RWPE2 (cell line): Measurements from ENCODE around the gene LILRB1.

Source experiments
- ATAC-seq: fragments of 200-7000 bp; cut with Tn5 transposase; 3 replicates; pipeline ENCODE4 v1.9.1; 2021; ENCODE audit warnings: low read depth
- DNase-seq: peaks from one replicate; pipeline ENCODE4 v3.0.0-alpha.2; 2020; ENCODE audit warnings: low spot score
- H3K27ac ChIP-seq: fragments of 450-650 bp; 2 replicates; pipeline ENCODE4 v1.5.1; 2017; ENCODE audit warnings: mild to moderate bottlenecking; ENCODE audit not compliant: poor library complexity, severe bottlenecking
- H3K27me3 ChIP-seq: fragments of 250-450 bp; sonication (Bioruptor Pico); 2 replicates; pipeline ENCODE4 v1.5.1; 2021; ENCODE audit warnings: mild to moderate bottlenecking, moderate library complexity; ENCODE audit not compliant: insufficient read depth, poor library complexity, severe bottlenecking
- H3K36me3 ChIP-seq: fragments of 250-450 bp; sonication (Bioruptor Pico); 2 replicates; pipeline ENCODE4 v1.5.1; 2020; ENCODE audit warnings: low read depth, mild to moderate bottlenecking, moderate library complexity
- H3K4me1 ChIP-seq: fragments of 250-450 bp; sonication (Bioruptor Pico); 2 replicates; pipeline ENCODE4 v1.5.1; 2021; ENCODE audit warnings: mild to moderate bottlenecking, moderate library complexity; ENCODE audit not compliant: insufficient read depth, poor library complexity, severe bottlenecking
- H3K4me3 ChIP-seq: fragments of 250-450 bp; sonication (Bioruptor Pico); 2 replicates; pipeline ENCODE4 v1.5.1; 2021; ENCODE audit warnings: mild to moderate bottlenecking, moderate library complexity; ENCODE audit not compliant: severe bottlenecking
- H3K9me3 ChIP-seq: fragments of 250-450 bp; sonication (Bioruptor Pico); 2 replicates; pipeline ENCODE4 v1.5.1; 2021; ENCODE audit warnings: mild to moderate bottlenecking, moderate library complexity; ENCODE audit not compliant: severe bottlenecking
- TF ChIP-seq, protein P1 (sequence below): fragments of 450-650 bp; IDR thresholded peaks from one replicate; pipeline ENCODE4 v1.5.1; 2017; ENCODE audit warnings: mild to moderate bottlenecking, moderate library complexity; ENCODE audit not compliant: poor library complexity, severe bottlenecking

The LILRB1 gene

GRCh38 chr19:54600212-54600611 lies 30.1 kb upstream of the LILRB1 start:
- Histone ChIP-seq H3K4me3 (no peak overlapping the region), H3K9me3 (no peaks in the 10 kb centered on the region), H3K27me3 (peaks cover 16% of the 10 kb centered on the region), H3K27ac (no peak overlapping the region), H3K4me1 (no peaks in the 10 kb centered on the region), H3K36me3 (no peaks in the 10 kb centered on the region)
- no peak for DNase-seq
- ATAC-seq = no peak
- TF ChIP-seq, protein P1, sequence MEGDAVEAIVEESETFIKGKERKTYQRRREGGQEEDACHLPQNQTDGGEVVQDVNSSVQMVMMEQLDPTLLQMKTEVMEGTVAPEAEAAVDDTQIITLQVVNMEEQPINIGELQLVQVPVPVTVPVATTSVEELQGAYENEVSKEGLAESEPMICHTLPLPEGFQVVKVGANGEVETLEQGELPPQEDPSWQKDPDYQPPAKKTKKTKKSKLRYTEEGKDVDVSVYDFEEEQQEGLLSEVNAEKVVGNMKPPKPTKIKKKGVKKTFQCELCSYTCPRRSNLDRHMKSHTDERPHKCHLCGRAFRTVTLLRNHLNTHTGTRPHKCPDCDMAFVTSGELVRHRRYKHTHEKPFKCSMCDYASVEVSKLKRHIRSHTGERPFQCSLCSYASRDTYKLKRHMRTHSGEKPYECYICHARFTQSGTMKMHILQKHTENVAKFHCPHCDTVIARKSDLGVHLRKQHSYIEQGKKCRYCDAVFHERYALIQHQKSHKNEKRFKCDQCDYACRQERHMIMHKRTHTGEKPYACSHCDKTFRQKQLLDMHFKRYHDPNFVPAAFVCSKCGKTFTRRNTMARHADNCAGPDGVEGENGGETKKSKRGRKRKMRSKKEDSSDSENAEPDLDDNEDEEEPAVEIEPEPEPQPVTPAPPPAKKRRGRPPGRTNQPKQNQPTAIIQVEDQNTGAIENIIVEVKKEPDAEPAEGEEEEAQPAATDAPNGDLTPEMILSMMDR = no peak

GRCh38 chr19:54606230-54606629 lies 24.1 kb upstream of the LILRB1 start:
- no peak for ATAC-seq
- Histone ChIP-seq H3K36me3 (no peaks in the 10 kb centered on the region), H3K9me3 (no peaks in the 10 kb centered on the region), H3K27ac (no peak overlapping the region), H3K27me3 (peaks cover 8% of the 10 kb centered on the region), H3K4me3 (no peak overlapping the region), H3K4me1 (no peaks in the 10 kb centered on the region)
- no peak for DNase-seq
- TF ChIP-seq, protein P1 = no peak

DNA sequence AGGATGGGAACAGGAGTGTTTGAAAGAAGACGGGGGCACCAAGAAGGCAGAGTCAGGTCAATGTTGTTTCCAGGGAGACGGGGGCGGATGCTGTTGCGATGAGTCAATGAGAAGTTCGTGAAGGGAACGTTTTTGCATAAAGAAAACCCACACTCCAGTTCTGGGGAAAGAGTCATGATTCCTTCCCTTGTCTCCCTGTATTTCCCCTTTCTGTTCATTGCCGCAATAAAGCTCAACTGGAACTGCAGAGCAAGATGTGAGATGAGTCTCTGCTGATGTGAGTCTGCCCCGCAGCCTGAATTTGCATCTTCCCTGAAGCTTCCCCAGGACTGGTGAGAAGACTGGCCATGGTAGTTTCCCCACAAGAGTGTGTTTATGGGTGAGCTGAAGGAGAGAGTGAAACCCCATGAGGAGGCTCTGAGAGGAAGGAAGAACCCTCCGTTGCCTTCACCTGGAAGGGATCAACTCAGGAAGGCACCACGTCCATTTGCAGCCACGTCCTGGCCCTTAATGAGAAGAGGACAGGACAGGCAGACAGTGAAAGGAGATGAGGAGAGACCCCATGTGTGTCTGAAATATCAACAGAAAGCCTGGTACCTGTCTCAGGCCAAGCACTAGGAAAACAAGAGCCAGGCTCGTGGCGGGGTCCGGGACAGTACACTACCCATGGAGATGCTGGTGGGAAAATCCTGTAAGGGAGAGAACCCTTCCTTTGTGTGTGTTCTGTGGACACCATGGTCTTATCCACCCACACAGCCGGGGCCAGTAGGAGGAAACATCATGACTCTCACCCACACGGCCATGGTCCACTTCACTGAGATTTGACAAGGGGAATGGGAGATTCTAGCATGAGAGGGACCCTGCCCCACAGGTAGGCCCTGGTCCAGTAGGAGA lies 23.1 kb upstream of the LILRB1 start:
- H3K4me3 ChIP-seq = no peak overlapping the region
- no peaks in the 10 kb centered on the region for H3K36me3 ChIP-seq
- DNase-seq (no peak), ATAC-seq (no peak; the same call in 2 of the 3 replicates)
- no peaks in the 10 kb centered on the region for H3K9me3 ChIP-seq
- no peak overlapping the region for H3K27ac ChIP-seq
- no peaks in the 10 kb centered on the region for H3K4me1 ChIP-seq
- TF ChIP-seq, protein P1 = no peak
- peaks cover 8% of the 10 kb centered on the region for H3K27me3 ChIP-seq

DNA sequence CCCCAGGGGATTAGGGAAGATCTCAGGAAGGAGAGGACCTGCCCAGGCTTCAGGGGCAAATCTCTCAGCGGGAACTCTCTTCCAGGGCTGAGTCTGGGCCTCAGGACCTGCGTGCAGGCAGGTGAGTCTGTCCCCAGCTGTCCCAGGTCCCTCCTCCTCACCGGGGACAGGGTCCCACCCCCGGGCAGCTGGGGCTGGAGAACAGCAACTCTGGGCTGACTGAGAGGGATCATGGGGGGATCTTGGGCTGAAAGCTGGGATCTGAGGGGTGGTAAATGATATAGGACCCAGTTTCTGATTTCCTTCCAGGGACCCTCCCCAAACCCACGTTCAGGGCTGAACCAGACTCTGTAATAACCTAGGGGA lies 22.5 kb upstream of the LILRB1 start:
- H3K4me1 ChIP-seq = no peaks in the 10 kb centered on the region
- TF ChIP-seq, protein P1 = no peak

GRCh38 chr19:54608205-54608604 lies 22.1 kb upstream of the LILRB1 start:
- Histone ChIP-seq H3K4me1 (no peaks in the 10 kb centered on the region), H3K27ac (no peak overlapping the region), H3K36me3 (no peaks in the 10 kb centered on the region), H3K4me3 (no peak overlapping the region), H3K9me3 (no peaks in the 10 kb centered on the region), H3K27me3 (peaks cover 8% of the 10 kb centered on the region)
- DNase-seq (no peak), ATAC-seq (no peak)
- TF ChIP-seq, protein P1 = no peak

More for the DNA sequence above, 22.5 kb upstream of the LILRB1 start:
- Histone ChIP-seq H3K9me3 (no peaks in the 10 kb centered on the region), H3K27me3 (peaks cover 8% of the 10 kb centered on the region), H3K4me3 (no peak overlapping the region), H3K27ac (no peak overlapping the region), H3K36me3 (no peaks in the 10 kb centered on the region)
- DNase-seq (no peak), ATAC-seq (no peak)
